Activated T-cell treated with anti-CD3 and anti-CD28 coated beads, Interleukin-2, amount 50 U/mL, for 24 hours (primary cell): ENCODE results near the gene LMX1B.

Experiments
- DNase-seq: peaks from one replicate; pipeline ENCODE4 v3.0.0-alpha.2; 2020
- H3K27ac Mint-ChIP-seq: 2 replicates; pipeline ENCODE4 v1.8.0; 2020; ENCODE audit warnings: mild to moderate bottlenecking, mixed read lengths
- H3K27me3 Mint-ChIP-seq: 2 replicates; pipeline ENCODE4 v1.8.0; 2020; ENCODE audit warnings: mixed read lengths
- H3K36me3 Mint-ChIP-seq: 2 replicates; pipeline ENCODE4 v1.8.0; 2020; ENCODE audit warnings: low read depth, mixed read lengths
- H3K4me1 Mint-ChIP-seq: 2 replicates; pipeline ENCODE4 v1.8.0; 2020; ENCODE audit warnings: low read depth, mixed read lengths
- H3K4me3 Mint-ChIP-seq: 2 replicates; pipeline ENCODE4 v1.8.0; 2020; ENCODE audit warnings: mild to moderate bottlenecking, moderate library complexity, mixed read lengths
- H3K9me3 Mint-ChIP-seq: 2 replicates; pipeline ENCODE4 v1.8.0; 2020; ENCODE audit warnings: mixed read lengths

LMX1B gene

DNA sequence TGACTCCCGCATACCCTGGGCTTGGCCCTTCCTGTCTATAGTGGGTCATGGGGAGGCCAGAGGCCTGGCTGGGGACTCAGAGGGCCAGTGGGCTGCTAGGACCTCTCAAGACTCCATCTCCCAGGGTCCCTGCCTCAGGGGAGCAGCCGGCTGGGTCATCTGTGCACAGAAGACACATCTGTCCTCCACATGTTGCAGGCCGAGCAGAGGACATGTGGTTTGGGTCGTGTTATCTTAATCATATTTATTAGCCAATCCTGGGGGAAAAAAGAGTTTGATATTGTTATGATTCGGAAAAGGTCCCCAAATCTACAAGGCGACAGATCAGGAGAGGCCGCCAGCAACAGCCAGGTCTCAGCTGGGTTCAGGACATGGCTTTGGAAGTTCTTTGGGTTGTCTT lies 14.4 kb downstream of the LMX1B start:
- H3K36me3 Mint-ChIP-seq, result no peaks in the 10 kb centered on the region
- no peak overlapping the region for H3K4me3 Mint-ChIP-seq
- peaks cover 13% of the 10 kb centered on the region for H3K4me1 Mint-ChIP-seq
- no peak overlapping the region for H3K27ac Mint-ChIP-seq
- no peaks in the 10 kb centered on the region for H3K9me3 Mint-ChIP-seq
- no peak for DNase-seq
- peaks cover 96% of the 10 kb centered on the region for H3K27me3 Mint-ChIP-seq

DNA sequence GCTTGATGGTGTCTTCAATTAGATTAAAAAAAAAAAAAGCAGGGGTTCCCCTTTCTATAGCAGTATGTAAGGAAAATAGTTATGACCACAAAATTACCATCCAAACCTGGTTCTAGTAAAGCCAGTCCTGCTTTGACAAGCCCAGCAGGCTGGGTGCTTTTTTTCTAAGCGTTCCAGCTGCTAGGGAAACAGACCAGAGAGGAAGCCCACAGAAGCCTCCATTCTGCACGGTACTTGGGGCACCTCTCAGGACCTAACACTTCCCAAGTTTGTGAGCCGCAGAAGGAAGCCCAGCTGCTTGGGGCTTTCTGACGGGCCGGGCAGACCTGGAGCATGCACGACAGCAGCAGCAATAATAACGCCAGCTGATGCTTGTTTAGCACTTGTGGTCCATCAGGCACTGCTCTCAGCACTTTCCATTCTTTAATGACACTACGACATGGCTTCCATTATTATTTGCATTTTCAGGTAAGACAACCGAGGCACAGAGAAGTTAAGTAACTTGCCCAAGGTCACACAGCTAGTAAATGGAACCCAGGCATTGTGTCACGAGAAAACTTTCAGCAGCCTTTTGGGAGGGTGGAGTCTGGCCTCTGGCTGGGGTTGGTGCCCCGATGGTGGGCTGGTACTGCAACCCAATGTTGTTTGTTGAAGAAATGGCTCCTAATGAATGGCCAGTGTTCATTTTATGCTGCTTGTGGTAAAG lies 15.4 kb downstream of the LMX1B start:
- Mint-ChIP-seq H3K27ac (no peak overlapping the region), H3K9me3 (no peaks in the 10 kb centered on the region), H3K4me3 (no peak overlapping the region), H3K27me3 (peaks cover 96% of the 10 kb centered on the region), H3K36me3 (no peaks in the 10 kb centered on the region), H3K4me1 (peaks cover 13% of the 10 kb centered on the region)
- no peak for DNase-seq

DNA sequence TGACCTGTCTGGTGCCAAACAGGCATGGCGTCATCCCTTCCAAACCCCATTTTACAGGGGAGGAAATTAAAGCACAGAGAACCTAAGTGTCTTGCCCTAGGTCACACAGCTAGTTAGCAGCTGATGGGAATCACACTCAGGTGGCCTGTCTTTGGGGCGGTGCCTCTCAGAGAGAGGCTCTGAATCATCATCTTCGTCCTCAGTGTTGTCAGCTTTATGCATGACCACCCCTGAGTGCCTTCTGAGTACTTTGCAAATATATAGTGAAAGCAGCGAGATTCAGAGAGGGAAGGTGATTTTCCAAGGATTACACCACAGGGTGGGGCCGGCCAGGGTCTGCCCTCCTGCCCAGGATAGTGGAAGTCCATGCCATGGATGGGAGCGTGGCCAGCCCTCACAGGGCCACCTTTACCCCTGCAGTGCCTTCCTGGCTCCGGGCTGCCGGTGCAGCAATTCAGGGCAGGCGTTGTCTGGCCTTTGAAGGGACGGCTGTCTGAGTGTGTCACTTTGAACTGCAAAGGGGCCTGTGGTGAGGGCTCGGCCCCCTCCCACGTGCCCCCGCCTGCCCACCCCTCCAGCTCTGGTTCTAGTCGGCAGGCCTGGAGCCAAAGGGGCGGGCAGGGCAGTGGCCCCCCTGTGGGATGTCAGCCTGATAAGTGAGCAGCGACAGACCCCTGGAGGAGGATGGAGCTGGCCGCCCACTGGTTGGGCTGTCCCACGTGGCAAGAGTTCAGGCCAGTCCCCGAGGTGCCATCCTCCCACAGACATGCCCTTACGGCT lies 16.9 kb downstream of the LMX1B start:
- no peak for DNase-seq
- peaks cover 7% of the 10 kb centered on the region for H3K4me1 Mint-ChIP-seq
- H3K9me3 Mint-ChIP-seq, result no peaks in the 10 kb centered on the region
- no peaks in the 10 kb centered on the region for H3K36me3 Mint-ChIP-seq
- no peak overlapping the region for H3K4me3 Mint-ChIP-seq
- H3K27ac Mint-ChIP-seq, result no peak overlapping the region
- H3K27me3 Mint-ChIP-seq, result peaks cover 92% of the 10 kb centered on the region

DNA sequence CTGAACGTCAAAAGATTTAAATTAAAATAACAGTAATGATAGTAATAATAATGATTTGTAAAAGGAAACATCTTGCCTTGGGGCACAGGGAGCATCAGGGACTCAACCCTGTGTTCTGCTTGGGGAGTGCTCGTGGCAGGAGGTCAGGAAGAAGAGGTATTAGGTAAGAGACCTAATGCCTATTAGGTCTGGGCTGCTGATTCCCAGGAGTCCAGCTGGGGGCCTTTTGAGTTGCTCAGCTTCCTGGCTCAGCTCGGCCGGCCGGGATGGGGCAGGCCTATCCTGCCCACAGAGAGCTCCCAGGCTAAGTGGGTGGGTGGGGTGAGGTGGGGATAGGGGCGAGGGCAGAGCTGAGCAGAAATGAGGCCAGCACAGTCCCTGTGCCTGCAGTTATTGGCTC lies 17.5 kb downstream of the LMX1B start:
- Mint-ChIP-seq H3K27ac (no peak overlapping the region), H3K4me1 (peaks cover 3% of the 10 kb centered on the region), H3K36me3 (no peaks in the 10 kb centered on the region), H3K27me3 (peaks cover 89% of the 10 kb centered on the region), H3K4me3 (no peak overlapping the region), H3K9me3 (no peaks in the 10 kb centered on the region)
- DNase-seq, result no peak

DNA sequence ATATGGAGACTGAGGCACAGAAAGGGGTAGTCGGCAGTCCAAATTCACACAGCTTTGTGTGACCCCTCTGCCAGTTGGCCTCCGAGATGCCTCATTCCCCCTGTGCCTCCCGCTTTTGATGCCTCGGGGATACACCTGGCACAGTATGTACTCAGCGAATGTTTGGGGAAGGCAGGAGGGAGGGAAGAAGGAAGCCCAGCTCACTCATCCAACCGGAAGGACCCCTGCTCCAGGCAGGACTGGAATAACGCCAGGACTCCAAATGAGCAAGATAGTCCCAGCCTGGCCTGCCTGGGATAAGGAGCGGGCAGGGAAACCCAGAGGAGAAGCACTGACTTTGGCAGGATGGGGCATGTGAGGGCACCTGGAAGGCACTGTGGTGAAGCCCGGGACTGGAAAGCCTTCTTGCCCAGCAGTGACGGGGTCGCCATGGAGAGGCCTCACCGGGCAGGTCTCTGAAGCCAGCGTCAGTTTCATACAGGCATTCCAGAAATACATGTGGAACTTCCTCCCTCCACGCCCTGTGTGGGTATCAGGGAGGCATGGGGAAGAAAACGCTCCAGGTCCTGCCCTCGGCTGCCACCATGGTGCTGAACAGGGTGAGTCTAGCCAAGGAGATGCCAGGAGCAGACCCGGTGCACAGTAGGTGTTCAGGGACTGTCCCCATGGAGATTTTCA lies 20.3 kb downstream of the LMX1B start:
- H3K36me3 Mint-ChIP-seq, result no peaks in the 10 kb centered on the region
- no peak overlapping the region for H3K4me3 Mint-ChIP-seq
- peaks cover 82% of the 10 kb centered on the region for H3K27me3 Mint-ChIP-seq
- no peak for DNase-seq
- no peaks in the 10 kb centered on the region for H3K9me3 Mint-ChIP-seq
- no peak overlapping the region for H3K27ac Mint-ChIP-seq
- peaks cover 4% of the 10 kb centered on the region for H3K4me1 Mint-ChIP-seq

DNA sequence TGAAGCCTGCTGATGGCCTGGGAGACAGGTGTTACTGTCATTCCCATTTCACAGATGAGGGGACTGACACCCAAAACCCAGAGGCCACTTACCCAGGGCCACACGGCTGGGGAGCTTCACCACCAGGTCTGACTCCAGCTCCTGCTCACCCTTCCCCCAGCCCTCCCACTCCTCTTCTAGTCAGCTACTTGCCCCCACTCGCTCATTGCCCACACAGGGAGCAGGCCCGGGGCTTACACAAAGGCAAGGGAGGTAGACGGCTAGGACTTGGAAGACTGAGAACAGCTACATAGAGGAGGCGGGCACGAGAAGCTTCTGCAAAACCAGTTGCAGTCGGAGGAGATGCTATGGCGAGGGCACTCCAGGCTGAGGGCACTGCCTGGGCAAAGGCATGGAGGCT lies 21.3 kb downstream of the LMX1B start:
- no peak for DNase-seq
- H3K4me3 Mint-ChIP-seq, result no peak overlapping the region
- H3K9me3 Mint-ChIP-seq, result no peaks in the 10 kb centered on the region
- no peaks in the 10 kb centered on the region for H3K36me3 Mint-ChIP-seq
- peaks cover 4% of the 10 kb centered on the region for H3K4me1 Mint-ChIP-seq
- peaks cover 81% of the 10 kb centered on the region for H3K27me3 Mint-ChIP-seq
- no peak overlapping the region for H3K27ac Mint-ChIP-seq

DNA sequence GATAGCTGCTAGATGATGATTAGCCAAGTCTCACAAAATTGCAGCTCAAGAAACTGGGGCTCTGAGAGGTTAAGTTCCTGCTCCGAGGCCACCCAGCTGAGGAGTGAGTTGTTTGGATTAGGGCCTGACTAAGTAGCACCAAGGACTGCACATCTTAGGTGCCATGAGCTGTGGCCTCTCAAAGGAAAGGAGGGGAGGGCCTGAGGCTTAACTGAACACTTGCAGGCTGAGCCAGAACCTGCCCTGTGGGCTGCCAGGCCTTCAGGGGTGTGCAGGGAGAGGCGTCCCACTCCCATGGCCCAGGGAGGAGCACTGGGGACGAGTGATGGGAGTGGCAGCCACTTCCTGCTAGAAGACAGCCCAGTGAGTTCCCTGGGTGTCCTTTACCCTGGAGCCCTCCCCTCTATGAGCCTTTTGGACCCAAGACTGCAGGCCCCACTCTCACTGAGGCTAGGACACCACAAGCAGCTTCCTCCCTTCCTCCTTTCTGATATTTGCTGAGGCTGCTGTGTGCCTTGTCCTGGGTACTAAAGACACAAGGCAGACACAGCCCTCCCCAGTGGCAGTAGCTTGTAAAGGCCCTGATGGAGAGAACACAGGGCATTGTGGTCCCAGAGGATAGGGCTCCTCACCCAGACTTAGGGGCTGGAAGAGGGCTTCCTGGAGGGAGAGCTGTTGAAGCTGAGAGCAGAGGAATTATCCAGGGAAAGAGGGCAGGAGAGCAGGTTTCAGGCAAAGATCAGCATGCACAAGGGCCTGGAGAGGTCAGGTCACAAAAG lies 22.1 kb downstream of the LMX1B start:
- Mint-ChIP-seq H3K4me3 (no peak overlapping the region), H3K9me3 (no peaks in the 10 kb centered on the region), H3K4me1 (peaks cover 4% of the 10 kb centered on the region), H3K27ac (no peak overlapping the region), H3K27me3 (peaks cover 81% of the 10 kb centered on the region), H3K36me3 (no peaks in the 10 kb centered on the region)
- no peak for DNase-seq

DNA sequence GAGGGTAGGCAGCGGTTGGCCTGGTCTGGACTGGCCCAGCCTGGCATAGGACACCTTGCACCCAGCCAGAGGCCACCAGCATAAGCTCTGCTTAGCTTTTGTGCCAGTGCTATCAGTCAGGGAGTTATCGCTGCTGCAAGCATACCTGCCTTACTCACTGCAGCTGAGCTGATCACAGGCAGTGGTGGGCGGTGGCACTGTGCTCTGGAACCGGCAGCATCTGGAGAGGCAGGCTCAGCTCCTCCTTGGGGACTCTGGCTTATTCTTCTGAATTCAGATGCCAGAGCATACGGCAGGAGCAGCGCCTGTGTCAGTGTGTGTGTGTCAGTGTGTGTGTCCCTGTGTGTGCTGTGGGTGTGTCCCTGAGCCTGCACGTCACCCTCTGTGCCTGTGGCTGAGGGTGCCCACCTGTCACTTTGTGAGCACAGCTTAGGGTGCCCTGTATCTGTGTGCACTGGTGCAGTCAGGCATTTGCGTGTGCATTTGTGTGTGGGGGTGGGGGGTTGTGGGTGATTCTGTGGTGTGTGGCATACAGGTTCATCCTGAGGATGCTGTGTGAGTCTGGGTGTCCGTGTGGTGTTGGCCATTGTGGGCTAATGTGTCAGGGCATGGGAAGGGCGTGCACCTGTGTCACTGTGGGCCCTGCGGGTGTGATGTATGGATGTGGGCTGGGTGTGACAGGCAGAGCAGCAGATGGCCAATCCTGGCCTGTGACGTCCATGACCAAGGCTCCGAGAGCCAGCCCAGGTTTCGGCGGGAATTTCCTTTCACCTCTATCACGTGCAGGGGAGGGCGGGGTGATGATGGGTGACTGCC lies 23.5 kb downstream of the LMX1B start:
- peaks cover 4% of the 10 kb centered on the region for H3K4me1 Mint-ChIP-seq
- DNase-seq, result no peak
- H3K4me3 Mint-ChIP-seq, result no peak overlapping the region
- no peaks in the 10 kb centered on the region for H3K36me3 Mint-ChIP-seq
- H3K9me3 Mint-ChIP-seq, result no peaks in the 10 kb centered on the region
- no peak overlapping the region for H3K27ac Mint-ChIP-seq
- peaks cover 81% of the 10 kb centered on the region for H3K27me3 Mint-ChIP-seq

DNA sequence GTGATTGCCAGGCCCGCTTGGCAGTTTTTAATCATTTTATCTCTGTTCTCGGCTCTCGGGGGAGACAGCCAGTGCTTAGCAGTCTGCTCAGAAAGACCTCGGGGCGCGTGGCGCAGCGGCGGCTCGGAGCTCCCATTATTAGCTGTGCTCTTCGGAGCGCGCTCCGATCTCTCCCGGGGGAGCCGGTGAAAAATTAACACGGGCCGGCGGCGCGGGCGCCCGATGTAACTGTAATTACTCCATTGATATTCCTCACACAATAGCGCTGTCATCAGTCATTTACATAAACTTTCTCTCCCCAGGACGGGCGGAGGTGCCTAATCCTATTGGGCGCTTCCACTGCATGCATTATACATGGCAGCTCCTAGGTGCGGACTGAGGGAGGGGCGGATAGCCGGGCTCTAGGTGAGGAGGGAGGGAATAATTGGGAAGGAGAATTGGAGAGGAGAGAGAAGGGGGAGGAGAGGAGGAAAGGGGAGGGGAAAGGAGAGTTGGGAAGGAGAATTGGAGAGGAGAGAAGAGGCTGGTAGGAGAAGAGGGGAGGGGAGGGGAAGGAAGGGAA lies 24.9 kb downstream of the LMX1B start:
- Mint-ChIP-seq H3K4me3 (no peak overlapping the region), H3K27ac (no peak overlapping the region), H3K4me1 (peaks cover 4% of the 10 kb centered on the region), H3K9me3 (no peaks in the 10 kb centered on the region), H3K27me3 (peaks cover 80% of the 10 kb centered on the region), H3K36me3 (no peaks in the 10 kb centered on the region)
- no peak for DNase-seq

DNA sequence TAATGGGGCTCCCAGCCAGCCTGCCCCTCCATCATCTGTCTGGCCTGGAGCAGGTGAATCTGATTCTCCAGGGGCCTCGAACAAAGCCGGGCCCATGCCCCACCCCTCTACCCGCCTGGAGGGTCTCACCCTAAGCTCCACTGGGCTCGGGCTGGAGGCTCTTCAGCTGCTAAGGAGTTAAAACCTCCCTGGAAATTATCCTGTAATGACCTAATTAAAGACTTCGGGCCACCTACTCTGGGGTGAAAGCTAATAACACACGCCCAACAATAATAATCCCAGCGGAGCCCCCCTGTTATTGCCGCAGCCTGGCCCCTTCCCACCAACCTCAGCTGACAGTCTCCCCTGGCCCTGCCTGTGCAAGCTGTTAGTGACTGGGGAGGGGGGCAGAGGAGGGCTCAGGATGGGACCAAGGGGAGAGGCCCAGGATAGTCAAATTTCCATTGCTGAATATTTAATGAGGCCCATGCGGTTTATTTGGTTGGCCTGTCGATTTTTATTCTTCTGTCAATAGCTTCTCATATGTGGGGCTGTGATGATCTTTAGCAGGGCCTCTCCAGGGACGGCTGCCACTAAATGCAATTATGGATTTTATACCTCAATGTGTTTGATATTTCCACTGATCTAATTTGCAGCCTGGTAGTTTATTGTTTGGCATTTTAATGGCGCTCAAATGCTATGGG lies 25.7 kb downstream of the LMX1B start:
- no peak overlapping the region for H3K27ac Mint-ChIP-seq
- H3K36me3 Mint-ChIP-seq, result no peaks in the 10 kb centered on the region
- no peak overlapping the region for H3K4me3 Mint-ChIP-seq
- H3K9me3 Mint-ChIP-seq, result no peaks in the 10 kb centered on the region
- no peak for DNase-seq
- H3K4me1 Mint-ChIP-seq, result peaks cover 4% of the 10 kb centered on the region
- H3K27me3 Mint-ChIP-seq, result peaks cover 80% of the 10 kb centered on the region

DNA sequence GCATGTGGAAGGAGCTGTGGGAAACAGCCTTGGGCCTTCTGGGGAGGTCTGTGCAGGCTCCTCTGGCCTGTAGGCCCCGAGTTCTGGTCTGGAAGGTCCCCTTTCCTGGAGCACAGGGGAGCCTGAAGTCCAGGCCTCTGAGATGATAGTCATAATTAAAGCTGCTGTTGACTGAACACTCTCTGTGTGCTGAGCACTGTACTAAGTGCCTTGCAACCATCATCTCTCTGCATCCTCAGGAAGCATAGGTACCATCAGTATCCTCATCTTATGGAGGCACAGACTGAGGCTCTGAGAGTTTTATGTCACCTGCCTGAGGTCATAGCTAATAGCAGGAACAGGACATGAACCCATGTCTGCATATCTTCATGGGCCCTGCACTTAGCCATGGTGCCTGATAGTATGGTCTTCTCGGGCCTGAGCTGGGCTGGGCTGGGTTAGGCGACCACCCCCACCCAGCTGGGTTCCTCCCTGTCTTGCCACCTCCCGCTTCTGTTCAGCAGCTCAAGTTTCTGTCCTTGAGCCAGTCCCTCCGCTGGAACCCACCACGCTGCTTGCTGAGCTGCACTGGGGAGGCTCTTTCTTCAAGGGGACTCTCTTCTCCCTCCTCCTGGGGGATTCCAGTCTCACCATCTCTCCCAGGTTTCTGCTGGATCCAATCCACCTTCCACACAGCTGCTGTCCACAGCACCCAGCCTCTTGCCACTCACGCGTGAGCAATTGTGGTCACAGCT lies 27.6 kb downstream of the LMX1B start:
- no peak overlapping the region for H3K4me3 Mint-ChIP-seq
- peaks cover 4% of the 10 kb centered on the region for H3K4me1 Mint-ChIP-seq
- no peak overlapping the region for H3K27ac Mint-ChIP-seq
- no peaks in the 10 kb centered on the region for H3K36me3 Mint-ChIP-seq
- no peaks in the 10 kb centered on the region for H3K9me3 Mint-ChIP-seq
- DNase-seq, result no peak
- H3K27me3 Mint-ChIP-seq, result peaks cover 87% of the 10 kb centered on the region

DNA sequence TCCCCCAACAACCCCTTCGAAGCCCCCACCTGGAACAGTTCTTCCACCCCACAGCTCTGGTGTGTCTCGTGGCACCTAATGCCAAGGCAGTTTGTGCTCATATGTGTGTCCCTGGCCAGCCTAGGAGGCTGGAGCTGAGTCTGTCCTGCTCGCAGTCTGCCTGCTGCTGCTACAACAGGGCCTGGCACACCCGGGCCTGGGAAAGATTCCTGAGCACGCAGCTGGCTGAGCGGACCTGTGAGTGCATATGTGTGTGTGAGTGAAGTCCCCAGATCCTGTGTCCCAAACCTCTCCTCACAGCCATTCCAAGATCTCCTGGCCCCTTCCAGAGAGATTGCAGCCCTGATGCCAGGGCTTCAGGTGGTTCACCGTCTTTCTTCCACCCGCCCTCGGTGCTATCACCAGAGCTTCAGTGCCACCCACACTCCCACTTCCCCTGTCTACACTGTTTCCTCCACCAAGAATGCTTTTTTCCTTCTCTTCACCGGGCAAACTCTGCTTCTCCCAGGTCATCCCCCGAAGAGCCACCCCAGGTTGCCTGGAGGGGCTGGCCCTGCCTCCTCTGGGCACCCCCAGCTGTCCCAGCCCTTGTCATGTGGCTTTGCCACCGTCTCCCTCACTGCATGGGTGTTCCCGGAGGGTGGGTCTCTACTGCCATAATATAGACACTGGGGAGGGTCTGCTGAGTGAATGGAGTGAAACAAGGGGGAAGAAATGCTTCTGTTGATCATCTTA lies 28.4 kb downstream of the LMX1B start:
- peaks cover 4% of the 10 kb centered on the region for H3K4me1 Mint-ChIP-seq
- peaks cover 84% of the 10 kb centered on the region for H3K27me3 Mint-ChIP-seq
- no peak overlapping the region for H3K4me3 Mint-ChIP-seq
- no peak overlapping the region for H3K27ac Mint-ChIP-seq
- H3K36me3 Mint-ChIP-seq, result no peaks in the 10 kb centered on the region
- no peak for DNase-seq
- no peaks in the 10 kb centered on the region for H3K9me3 Mint-ChIP-seq
